ENCODE results near the gene ALG12.

Gene ALG12

DNA sequence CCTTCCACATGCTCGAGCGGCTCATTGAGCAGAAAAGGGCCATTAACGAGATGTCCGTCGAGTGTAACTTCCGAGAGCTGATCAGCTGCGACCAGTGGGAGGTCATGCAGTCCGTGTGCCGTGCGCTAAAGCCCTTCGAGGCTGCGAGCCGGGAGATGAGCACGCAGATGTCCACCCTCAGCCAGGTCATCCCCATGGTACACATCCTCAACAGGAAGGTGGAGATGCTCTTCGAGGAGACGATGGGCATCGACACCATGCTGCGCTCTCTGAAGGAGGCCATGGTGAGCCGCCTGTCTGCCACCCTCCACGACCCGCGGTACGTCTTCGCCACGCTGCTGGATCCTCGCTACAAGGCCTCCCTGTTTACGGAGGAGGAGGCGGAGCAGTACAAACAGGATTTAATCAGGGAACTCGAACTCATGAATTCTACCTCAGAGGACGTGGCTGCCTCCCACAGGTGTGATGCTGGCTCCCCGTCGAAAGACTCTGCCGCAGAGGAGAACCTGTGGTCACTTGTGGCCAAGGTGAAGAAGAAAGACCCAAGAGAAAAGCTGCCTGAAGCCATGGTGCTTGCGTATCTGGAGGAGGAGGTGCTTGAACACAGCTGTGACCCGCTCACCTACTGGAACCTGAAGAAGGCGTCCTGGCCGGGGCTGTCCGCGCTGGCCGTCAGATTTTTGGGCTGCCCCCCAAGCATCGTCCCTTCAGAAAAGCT, 31.7 kb downstream of the ALG12 start:
- DNase-seq, result no peak

DNA sequence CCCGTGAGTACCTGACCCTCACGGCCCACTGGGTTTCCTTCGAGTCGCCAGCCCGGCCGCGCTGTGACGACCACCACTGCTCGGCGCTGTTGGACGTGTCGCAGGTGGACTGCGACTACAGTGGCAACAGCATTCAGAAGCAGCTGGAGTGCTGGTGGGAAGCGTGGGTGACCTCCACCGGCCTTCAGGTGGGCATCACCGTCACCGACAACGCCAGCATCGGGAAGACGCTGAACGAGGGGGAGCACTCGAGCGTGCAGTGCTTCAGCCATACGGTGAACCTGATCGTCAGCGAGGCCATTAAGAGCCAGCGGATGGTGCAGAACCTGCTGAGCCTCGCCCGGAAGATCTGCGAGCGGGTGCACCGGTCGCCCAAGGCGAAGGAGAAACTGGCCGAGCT, 32.4 kb downstream of the ALG12 start:
- no peak for DNase-seq

DNA sequence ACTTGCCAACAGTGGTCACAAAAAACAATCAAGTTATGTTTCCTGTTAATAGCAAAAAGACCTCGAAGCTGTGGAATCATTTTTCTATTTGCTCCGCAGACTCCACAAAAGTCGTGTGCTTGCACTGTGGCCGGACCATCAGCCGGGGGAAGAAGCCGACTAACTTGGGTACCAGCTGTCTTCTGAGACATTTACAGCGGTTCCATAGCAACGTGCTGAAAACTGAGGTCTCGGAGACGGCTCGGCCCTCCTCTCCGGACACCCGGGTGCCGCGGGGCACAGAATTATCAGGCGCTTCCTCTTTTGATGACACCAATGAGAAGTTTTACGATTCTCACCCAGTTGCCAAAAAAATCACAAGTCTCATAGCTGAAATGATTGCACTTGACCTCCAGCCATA, 33.0 kb downstream of the ALG12 start:
- DNase-seq, result no peak

DNA sequence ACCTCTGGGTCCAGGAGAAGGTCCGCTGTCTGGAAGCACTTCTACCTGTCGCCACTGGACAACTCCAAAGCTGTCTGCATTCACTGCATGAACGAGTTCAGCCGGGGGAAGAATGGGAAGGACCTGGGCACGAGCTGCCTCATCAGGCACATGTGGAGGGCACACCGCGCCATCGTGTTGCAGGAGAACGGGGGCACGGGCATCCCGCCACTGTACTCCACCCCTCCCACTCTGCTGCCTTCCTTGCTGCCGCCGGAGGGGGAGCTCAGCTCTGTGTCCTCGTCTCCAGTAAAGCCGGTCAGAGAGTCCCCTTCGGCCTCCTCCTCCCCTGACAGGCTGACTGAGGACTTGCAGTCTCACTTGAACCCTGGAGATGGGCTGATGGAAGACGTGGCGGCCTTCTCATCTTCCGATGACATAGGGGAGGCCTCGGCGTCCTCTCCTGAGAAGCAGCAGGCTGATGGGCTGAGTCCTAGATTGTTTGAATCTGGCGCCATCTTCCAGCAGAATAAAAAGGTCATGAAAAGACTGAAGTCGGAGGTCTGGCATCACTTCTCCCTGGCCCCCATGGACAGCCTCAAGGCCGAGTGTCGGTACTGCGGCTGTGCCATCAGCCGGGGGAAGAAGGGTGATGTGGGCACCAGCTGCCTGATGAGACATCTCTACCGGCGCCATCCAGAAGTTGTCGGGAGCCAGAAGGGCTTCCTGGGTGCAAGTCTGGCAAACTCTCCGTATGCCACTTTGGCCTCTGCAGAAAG, 33.6 kb downstream of the ALG12 start:
- no peak for DNase-seq

DNA sequence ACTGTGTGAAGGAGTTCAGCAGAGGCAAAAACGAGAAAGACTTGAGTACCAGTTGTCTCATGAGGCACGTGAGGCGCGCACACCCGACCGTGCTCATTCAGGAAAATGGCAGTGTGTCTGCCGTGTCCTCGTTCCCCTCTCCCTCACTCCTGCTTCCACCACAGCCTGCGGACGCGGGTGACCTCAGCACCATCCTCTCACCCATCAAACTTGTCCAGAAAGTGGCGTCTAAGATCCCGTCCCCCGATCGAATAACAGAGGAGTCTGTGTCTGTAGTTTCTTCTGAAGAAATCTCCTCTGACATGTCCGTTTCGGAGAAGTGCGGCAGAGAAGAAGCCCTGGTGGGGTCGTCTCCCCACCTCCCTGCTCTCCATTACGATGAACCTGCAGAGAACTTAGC, 34.2 kb downstream of the ALG12 start:
- no peak for DNase-seq

DNA sequence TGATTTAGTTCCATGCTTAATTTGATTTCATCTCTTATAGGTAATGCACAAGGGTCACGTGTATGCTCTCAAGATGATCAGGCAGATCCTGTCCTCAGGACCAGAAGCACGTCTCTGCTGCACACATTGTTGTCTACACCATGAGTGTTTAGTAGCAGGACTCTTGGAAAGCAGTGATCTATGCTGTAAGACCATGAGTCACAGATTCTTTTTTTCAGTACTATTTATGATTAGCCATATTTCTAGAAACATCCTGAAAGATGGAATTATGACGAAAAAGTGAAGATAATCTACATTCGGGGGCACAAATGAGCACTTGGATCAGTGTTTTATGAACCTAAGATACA, 35.0 kb downstream of the ALG12 start:
- DNase-seq, result no peak

DNA sequence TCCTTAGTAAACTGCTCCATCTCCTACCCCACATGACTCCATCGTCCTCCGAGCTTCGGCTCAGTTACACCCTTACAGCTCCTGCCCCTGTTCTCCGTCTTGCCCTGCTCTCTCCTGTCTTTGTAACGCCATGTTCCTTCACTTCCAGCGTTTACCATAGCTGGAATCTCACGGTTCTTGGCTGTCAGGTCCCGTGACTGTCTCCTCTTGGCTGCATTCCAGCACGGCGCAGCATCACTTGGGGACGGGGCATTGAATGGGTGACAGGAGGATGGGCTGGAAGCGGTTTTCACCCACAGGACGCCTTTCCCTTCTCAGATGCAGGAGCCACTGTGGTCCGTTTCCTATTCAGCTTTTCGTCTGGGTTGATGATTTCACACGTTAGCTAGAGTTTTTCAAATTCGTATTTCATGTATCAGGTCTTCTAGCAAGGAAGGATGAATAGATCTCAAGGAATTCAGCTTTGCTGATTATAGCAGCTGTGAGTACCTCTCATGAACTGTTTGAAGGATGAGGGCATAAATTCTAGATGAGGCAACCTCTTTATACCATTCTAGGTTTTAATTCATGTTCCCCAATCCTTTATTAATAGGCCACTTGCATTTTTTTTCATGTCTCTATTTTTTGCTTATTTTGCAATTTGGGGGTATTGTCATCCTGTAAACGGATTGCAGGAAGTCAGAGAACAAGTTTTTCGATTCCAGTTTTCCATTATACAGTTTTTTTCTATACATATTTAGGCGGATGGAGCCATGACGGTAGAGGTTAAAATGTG, 35.5 kb downstream of the ALG12 start:
- DNase-seq, result no peak

DNA sequence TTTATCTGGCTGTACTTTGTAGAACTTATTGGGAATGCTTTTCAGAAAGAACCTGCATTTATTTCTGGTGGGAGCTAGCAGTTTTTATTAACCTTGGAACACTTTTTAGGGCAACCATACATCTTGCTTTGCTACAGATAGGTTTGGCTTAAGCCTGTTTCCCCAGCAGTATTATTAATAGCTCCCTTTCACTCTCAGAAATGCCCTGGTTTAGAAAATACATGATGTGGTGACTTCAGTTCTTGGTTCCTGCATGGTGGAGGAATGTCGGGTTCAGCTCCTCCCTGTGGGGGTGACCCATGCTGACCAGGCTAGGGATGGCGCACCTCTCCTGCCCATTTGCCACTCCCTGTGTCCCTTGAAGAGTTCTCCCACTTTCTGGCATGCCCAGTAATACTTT, 36.4 kb downstream of the ALG12 start:
- no peak for DNase-seq

DNA sequence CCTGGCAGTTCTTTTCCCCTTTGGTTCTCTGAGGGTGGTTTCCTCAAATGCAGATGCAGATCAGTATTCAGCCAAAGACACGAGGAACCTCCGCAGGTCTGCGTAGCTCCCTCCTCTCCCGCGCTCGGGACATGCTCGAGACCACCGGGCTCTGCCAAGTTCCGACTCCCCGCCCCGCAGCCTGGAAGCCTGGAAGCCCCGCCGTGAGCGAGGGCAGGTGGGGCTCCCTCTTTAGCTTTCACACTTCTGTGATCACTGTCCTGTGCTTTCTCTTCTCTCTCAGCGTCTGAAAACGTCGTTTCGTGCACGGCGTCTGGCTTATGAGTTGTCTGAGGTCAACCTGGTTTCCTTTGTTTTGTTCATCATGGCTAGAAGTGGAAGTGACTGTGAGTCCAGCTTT, 38.0 kb downstream of the ALG12 start:
- no peak for DNase-seq

DNA sequence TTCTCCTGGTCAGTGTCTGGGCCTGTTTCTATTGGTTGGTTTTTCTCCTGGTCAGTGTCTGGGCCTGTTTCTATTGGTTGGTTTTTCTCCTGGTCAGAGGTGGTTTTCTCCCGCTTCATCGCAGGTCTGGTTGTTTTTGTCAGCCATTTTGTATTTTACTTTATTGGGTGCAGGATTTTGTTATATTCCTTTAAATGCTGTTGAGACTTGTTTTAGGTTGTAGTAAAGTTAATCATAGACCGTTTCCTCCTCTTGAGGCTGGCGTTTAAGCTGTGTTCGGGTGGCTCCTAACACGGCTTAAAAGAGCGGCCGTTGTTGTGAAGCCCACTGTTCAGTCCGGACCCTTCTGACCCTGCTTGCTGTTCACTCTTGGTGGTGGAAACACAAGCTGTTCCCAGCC, 38.4 kb downstream of the ALG12 start:
- DNase-seq, result no peak

DNA sequence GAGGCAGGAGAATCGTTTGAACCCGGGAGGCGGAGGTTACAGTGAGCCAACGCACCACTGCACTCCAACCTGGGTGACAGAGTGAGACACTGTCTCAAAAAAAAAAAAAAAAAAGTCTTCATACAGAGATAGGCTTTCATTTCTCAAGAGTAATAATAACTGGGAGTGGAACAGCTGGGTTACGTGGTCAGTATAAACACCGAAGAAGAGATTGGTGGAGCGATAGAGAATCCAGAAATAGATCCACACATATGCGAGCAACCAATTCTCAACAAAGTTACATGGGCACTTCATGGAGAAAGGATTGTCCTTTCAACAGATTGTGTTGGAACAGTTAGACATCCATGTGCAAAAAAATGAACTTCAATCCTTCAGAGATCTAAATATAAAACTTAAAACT, 40.0 kb downstream of the ALG12 start:
- no peak for DNase-seq

DNA sequence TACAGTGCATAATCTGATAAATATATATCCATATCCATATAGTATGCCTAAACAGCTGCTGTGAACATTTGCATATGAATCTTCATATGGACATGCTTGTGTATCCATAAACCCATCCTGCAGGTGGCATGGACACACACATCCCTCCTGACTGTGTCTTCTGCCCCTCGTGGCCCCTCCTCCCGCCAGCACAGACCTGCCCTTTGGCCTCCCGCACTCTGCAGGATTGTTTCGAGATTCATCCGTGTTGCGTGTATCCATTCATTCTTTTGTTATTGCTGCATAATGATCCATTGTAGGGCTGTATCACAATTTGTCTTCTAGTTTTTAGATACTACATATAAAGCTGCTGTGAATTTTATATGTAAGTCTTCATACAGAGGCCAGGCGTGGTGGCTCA, 40.6 kb downstream of the ALG12 start:
- DNase-seq, result no peak

DNA sequence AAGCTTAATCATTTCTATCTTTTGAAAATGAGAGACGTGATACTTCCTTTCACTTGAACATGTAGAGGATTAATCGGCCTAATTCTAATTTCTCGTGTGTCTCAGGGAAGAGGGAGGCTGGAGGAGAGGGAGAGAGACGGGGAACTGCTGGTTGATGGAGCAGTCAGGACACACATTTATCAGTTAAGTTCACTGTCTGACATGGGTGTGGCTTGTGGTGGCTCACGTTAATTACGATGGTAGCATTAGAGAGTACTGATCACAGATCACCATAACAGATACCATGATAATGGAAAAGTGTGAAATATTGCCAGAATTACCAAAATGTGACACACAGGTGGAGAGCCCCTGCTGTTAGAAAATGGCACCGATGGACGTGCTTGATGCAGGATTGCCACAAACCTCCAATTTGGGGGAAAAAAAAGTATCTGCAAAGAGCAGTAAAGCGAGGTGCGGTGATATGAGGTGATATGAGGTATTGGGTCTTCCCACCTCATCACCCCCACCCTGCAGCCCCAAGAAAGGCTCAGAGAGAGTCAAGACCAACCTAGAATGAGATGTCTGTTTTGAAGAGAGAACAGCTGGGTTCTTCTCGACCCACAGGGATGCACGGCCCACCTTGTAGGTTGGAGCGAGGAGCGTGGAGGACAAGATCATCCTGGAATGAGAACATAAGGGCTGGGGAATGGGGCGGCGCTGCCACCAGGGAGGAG, 44.9 kb downstream of the ALG12 start:
- no peak for DNase-seq

DNA sequence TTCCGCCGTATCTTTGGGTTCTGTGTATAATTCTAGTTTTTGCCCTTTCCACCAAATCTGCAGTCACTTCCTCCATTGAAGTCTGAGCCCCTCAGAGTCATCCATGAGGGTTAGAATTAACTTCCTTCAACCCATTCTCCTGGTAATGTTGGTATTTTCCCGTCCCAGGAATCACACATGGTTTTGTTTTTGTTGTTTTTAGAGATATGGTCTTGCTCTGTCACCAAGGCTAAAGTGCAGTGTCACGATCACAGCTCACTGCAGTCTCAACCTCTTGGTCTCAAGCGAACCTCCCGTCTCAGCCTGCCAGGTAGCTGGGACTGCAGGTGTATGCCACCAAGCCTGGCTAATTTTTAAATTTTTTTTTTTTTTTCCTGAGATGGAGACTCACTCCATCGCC, 45.9 kb downstream of the ALG12 start:
- no peak for DNase-seq

DNA sequence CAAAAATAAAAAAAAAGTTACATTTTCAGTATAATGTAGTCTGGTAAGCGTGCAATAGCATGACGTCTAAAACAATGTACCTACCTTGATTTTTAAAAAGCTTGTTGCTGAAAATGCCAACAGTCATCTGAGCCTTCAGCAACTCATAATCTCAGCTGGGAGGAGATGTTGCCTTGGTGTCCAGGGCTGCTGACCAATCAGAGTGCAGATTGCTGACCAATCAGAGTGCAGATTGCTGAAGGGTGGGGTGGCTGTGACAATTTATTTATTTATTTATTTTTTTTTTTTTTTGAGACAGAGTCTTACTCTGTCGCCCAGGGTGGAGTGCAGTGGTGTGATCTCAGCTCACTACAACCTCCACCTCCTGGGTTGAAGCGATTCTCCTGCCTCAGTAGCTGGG, 46.8 kb downstream of the ALG12 start:
- no peak for DNase-seq

DNA sequence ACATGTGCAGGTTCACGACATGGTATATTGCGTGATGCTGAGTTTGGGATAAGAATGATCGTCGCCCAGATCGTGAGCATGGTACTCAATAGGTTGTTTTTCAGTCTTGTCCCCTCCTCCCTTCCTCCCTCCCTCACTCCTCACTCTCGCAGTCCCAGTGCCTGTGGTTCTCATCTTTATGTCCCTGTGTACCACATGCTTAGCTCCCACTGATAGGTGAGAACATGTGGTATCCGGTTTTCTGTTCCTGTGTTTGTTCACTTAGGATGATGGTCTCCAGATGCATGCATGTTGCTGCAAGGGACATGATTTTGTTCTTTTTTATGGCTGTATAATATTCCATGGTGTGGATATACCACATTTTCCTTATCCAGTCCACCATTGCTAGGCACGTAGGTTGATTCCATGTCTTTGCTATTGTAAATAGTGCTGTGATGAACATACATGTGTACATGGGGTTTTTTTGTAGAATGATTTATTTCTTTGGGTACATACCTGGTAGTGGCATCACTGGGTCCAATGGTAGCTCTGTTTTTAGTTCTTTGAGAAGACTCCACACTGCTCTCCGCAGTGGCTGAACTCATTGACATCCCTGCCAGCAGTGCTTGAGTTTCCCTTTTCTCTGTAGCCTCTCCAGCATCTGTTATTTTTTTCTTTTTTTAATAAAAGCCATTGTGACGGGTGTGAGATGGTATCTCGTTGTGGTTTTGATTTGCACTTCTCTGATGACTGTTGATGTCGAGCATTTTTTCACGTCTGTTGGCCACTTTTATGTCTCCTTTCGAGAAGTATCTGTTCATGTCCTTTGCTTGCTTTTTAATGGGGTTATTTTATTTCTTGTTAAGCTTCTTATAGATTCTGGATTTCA, 48.2 kb downstream of the ALG12 start:
- DNase-seq, result no peak

DNA sequence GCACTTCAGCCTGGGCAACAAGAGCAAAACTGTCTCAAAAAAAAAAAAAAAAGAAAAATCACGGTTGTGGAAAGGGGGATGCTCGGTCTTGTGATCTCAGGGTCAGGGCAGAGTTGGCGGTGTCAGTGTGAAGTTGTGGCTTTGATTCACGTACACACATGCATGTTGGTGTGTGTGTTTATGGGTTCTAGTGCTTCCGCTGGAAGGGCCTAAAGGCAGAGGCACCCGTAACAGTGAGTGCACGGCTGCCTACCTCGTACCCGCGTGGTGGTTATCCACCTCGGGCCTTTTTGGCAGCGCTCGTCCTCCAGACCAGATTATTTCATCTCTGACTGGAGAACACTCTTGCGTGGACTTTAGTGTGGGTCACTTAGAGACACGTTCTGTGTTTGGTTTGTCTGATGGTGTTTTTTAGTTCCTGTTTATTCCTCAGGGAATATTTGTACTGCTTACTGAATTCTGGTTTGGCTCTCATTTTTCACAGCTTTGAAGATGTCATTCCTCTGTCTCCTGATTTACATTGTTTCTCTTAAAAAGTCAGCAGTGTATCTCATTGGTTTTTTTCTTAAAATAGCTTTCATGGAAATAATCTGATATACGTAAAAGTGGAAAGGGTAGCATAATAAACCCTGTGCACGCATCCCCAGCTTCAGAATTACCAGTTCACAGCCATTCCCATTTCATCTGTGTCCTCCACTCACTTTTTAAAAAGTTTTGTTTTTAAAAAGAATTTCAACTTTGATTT, 49.0 kb downstream of the ALG12 start:
- no peak for DNase-seq

DNA sequence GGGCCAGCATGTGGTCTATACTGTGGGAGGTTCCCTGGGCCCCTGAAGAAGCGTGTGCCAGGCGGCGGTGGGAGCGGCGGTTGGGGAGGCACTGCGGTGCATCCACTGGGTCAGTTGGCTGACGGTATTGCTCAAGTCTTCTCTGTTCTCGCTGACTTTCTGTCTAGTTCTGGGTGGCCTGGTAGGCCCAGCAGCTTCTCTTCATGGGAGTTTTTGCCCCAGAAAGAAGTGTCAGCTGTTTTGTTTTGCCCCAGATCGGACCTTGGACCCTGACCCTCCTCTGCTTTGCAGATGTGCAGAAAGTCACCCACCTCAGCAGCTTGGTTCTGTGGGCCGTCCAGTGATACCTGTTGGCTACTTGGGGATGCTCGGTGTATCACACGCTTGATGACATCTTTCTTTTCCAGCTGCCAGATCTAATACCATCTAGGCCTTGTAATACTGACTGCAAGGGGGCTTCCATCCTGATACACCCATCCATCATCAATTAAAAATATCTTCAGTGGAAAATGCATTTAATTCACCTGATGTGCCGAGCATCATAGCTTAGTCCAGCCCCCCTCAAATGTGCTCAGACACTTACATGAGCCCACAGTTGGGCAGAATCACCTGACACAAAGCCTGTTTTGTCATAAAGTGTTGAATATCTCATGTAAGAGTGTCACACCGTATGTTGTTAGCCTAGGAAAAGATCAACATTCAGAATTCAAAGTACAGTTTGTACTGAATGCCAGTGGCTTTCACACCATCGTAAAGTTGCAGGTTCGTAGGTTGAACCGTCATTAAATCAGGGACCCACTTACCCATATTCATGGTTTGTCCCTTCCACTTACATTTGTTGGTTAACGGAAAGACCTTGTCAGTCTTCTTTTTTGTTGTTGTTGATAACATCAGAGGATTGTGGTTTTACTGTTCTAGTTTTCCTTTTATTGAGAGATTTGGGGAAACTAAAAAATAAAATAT, 50.7 kb downstream of the ALG12 start:
- no peak for DNase-seq

DNA sequence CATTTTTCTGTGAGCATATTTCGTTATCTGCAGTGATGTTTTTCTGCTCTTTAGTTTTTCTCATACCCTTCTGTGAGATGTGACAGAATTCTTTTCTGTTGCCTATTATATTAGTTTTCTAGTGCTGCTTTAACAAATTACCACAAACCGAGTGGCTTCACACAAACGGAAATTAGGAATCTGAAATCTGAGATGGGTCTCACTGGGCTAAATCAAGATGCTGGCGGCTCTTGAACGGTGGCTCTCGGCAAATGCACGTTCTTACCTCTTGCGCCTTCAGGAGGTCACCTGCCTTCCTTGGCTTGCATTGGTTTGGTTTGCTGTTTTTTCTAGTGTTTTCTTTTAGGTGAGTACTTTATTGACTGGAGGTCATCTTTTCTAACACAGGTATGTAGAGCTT, 51.6 kb downstream of the ALG12 start:
- DNase-seq, result no peak

DNA sequence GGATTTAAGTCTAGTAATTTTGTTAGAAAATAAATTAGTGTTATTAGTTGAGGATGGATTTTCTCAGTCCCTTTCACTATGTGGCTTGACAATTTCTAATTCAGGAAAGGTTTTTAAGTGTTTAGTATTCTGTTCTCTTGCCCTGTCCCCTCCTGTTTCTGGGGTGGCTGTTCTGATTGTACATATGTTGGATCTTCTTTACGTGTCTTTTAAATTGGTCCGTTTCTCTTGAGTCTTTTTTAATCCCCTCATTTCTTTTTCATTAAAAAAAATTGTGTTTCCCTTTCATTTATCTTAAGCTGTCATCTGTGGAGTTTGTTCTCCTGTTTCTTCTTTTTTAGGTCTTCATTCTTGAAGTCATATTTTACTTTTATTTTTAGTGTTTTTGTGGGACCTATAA, 52.1 kb downstream of the ALG12 start:
- DNase-seq, result no peak
